GM18909 (cell line): ENCODE data around the gene PIEZO1.

Experiments
- ATAC-seq: cut with Tn5 transposase; IDR thresholded peaks from one replicate; pipeline ENCODE4 v1.9.1; 2021; ENCODE audit warnings: mild to moderate bottlenecking; ENCODE audit not compliant: unreplicated experiment, poor library complexity

Gene PIEZO1

DNA sequence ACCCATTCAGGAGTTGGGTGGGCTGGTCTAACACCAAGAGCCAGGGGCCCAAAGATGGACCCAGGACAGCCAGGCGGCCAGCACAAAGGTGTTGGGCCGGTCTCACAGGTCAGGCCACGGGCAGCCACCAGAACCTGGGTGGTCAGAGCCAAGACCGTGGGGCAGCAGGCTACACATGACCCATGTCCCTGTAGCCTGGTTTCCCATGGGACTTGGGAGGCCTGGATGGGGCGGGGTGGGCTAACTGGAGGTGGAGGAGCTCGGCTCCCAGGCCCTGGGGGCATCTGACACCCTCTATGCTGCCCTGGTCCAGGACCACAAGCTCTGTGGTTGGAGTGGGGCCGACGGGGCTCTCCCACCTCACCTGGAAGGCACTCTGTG, 61.5 kb downstream of the PIEZO1 start:
- no peak for ATAC-seq

DNA sequence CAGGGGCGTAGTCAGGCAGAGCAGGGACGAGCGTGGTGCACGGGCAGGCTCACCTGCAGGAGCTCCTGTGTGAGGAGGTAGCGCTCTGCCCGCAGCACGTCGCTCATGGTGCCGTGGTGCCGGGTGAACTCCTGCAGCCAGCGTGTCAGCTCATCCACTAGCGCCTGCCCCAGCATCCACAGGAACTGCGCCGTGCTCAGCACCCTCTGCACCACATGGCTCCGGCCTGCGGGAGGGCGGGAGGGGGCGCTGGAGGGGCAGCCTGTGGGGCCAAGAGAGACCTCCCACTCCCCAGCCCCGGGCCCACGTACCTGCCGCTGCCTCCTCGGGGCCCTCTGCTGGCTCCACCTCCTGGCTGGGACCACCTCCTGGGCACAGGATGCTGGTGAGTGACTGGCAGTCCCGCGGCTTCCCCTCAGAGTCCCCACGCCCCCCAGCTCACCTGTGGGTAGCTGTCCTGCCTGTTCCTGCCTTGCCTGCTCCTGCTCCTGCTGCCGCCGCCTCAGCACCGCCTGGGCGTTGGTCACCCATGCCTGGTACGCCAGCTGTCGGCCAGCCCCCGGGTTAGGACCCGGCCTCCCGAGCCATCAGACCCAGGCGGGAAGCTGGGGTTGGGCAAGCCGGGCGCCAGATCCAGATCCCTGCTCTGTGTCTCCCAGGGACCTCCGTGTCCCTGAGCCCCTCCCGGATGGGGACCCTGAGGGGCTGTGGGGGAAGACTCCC, 62.1 kb downstream of the PIEZO1 start:
- ATAC-seq, result no peak

DNA sequence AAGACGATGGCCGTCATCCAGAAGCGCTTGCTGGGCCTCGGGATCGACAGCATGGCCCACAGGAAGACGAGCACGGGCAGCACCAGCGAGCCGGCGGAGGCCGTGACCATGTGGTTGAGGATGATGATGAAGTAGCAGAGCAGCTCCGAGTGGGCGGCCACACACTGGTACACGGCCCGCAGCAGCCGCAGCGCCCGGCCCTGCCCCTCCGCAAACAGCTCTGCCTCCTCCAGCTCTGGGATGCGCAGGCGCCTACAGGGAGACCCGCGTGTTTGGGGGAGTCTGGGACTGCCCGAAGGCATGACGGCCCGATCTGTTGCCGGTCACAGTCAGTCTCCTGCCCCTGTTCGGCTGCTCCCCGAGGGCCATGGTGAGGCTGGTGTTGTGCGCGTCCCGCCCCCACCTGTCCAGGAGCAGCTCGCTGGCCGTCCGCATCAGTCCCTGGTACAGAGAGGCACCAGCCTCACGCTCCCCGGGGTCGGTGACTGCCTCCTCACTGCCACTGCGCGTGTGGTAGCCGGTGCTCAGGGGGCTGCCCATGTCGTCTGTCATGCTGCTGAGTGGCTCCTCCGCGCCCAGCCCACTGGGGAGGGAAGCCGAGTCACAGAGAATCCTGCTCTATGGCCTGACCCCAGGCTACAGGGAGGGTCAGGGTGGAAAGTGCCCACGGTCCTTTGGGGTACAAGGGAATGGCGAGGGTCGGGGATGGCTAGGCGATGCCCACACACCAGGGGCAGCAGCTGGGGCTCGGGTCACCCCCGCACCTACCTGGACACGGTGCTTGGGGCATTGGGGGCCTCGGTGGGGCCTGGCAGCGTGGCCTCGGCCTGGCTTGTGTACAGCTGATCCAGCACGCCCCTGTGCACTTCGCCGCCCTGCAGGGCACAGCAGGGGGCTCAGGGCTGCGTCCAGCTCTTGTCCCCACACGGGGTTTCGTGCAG, 62.9 kb downstream of the PIEZO1 start:
- no peak for ATAC-seq

DNA sequence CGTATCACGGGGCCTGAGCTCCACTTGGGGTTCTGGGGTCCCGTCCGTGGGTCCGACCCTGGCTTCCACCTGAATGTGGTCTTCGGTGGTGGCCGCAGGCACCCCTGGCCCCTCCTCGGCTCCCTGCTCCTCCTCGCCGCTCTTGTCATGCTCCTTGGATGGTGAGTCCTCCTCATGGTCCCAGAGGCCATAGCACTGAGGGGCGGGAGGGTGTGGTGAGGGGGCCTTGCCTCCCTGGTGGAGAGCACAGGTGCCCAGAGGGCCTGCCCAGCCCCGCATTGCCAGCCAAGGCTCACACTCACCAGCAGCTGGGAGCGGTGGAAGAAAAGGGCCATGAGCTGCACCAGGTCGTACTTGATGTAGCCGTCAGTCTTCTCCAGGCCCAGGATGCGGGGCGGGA, 63.8 kb downstream of the PIEZO1 start:
- no peak for ATAC-seq

DNA sequence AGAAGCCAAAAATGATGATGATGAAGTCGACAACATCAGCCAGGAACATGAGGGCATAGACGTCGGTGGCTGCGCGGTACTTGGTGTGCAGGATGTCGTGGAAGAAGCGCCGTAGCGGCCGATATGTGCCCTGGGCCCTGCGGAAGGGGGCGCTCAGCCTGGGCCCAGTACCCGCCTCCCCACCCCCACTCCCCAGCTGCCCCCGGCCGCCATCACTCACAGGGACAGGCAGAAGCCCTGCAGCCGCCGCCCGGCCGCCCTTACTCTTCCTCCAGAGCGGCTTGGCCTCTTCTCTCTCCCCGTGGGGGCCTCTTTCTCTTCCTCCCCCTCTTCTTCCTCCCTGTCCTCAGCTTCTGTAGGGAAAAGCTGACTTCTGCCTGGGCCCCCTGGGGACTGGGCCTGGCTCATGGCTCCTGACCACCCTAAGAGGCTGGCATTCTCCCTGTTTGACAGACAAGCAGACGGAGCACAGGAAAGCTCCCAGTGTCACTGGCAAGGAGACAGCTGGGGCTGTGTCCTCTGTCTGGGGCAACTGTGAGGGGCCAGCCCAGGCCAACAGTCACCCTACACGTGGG, 64.5 kb downstream of the PIEZO1 start:
- ATAC-seq, result no peak

DNA sequence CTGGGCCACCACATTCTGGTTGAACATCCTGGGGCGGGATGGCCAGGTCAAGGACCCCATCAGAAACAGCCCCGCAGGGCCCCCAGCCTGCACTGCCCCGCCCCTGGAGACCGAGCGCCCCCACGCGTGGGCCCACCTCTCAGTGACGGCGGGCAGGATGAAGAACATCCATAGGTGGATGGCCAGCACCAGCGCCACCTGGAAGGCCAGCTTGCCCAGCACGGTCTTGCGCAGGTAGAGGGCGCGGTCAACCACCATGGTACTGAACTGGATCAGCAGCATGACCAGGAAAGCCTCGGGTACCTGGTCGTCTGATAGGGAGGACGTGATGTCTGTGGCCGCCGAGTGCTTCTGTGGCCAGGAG, 65.1 kb downstream of the PIEZO1 start:
- no peak for ATAC-seq

DNA sequence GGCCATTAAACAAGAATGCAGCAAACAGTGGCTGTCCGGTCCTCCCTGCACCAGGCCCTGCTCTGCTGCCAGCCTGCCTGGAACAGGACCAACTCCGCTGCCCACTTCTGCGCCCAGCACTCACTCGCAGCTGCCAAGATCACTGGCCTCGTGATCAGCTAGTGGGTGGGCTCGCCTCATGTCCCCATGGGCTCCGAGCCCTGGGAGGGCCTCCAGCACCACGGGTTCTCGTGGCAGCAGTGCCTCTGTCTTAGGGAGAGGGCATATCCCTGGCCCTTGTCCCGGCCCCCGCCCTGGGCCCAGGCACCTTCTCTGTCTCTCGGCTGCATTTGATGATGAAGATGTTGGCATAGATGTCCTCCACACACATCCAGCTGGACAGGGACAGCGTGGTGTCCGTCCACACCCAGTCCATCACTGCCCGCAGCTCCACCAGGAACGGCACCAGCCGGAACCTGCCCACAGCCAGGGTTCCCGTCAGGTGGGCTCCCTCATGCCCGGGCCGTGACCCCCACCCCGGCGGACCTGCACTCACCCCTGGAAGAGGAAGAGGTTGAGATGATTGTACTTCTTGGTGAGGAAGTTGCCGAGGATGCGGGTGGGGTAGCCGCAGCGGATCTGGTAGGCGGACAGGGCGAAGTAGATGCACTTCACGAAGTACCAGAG, 65.6 kb downstream of the PIEZO1 start:
- ATAC-seq, result no peak

DNA sequence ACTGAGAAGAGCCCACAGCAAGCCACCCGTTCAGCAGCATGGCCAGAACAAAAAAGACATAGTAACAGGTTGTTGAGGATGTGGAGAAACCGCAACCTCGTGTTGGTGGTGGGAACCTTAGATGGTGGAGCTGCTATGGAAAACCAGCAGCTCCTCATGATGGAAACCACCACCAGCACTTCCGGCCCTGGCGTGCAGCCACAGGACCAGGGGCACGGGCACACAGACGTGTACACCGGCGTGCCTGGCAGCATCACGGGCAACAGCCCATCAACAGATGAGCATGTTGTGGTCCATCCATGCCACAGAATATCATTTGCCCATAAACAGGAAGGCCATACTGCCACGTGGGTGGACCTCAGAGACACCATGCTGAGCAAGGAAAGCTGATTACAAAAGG, 66.8 kb downstream of the PIEZO1 start:
- no peak for ATAC-seq

DNA sequence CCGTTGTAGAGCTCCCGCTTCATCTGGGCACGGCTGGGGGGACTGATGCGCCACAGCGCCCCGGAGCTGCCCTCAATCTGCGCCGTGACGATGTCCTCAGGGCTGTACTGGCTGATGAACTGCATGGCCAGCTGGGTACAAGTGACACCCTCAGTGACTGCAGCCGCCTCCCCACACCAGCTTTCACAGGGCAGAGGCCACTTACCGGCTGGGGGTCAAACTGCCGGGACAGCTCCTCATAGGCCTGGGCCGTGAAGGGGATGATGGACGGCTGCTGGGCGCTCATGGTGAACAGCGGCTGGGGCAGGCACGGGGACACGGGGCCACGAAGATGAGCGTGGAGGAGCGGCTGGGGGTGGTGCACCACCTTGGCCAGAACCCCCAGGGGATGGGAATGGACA, 68.4 kb downstream of the PIEZO1 start:
- no peak for ATAC-seq

DNA sequence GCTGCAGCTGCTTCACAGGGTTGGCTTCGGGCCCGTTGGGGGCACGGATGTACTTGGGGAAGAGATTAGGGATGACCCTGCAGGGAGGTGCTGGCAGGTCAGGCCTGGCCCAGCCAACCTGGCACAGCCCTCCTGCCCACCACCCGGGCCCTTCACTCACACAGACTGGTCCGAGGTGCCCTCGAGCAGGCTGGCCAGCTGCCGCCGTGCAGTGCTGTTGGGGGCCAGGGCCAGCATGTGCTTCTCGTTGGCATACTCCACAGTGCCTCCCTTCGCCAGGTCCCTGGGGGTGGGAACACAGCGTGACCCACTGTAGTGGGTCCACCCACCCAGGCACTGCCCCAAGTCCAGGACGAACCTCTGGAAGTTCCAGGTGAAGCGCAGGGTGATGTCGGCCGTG, 68.8 kb downstream of the PIEZO1 start:
- ATAC-seq, result no peak

DNA sequence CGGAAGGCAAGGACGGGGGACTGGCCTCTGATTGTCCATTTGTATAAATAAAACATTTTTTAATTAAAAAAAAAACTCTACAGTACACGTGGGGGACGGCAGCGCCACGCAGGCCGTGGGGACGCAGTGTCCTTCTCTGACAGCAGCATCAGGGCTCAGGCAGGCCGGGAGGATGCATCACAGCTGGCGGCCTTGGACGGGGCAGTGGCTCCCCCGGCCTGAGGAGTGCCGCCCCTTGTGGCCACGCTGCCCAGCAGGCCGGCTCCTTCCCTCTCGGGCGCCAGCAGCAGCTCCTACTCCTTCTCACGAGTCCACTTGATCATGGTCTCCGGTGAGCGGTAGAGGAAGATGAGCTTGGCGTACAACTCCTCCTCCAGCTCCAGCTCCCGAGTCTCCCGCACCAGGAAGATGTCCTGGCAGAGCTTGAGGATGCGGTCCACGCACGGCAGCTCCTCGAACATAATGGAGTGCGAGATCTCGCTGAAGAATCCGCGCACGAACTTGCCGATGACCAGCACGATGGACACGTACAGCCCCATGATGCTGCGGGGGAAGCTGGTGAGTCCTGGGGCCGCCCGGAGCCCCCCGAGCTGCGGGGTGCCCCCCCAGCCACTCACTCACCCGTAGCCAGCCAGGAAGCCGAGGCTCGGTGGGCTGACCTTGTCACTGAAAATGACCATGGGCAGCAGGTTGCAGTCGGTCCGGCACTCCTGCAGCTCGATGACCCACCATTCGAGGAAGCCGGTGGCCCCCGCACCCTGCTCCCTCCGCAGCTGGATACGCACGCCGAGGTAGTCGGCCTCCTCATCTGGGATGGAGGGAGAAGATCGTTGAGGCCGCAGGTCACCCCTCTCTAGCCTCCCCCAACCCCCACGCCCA, 69.5 kb downstream of the PIEZO1 start:
- ATAC-seq, result no peak

DNA sequence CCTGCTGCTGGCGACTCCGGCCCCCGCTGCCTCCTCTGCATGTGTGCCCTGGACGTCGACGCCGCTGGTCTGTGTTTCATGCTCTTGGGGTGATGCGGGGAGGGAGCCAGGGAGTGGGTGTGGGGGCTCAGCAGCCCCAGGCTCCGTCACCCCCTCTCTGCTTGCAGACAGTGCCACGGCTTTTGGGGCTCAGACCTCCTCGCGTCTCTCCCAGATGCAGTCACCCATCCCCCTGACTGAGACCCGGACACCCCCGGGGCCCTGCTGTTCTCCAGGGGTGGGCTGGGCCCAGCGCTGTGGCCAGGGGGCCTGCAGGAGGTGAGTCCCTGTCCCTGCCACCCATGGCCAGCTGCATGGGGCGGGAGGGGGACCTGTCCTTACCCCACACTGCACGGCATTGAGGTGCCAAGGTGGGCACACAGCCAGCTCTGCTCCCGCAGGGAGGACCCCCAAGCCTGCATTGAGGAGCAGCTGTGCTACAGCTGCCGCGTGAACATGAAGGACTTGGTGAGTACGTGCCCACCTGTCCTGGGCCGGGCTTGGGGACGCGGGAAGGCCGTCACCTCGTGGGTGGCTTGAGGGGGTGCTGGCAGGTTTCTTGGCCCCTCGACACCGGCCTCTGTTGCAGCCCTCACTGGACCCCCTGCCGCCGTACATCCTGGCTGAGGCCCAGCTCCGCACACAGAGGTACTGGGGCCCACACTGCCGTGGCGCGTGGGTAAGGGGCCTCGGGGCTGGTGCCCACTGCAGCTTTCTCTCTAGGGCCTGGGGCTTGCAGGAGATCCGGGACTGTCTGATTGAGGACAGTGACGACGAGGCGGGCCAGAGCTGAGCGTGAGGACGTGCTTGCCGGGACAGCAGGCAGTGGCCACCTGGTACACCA, 70.4 kb downstream of the PIEZO1 start:
- no peak for ATAC-seq

DNA sequence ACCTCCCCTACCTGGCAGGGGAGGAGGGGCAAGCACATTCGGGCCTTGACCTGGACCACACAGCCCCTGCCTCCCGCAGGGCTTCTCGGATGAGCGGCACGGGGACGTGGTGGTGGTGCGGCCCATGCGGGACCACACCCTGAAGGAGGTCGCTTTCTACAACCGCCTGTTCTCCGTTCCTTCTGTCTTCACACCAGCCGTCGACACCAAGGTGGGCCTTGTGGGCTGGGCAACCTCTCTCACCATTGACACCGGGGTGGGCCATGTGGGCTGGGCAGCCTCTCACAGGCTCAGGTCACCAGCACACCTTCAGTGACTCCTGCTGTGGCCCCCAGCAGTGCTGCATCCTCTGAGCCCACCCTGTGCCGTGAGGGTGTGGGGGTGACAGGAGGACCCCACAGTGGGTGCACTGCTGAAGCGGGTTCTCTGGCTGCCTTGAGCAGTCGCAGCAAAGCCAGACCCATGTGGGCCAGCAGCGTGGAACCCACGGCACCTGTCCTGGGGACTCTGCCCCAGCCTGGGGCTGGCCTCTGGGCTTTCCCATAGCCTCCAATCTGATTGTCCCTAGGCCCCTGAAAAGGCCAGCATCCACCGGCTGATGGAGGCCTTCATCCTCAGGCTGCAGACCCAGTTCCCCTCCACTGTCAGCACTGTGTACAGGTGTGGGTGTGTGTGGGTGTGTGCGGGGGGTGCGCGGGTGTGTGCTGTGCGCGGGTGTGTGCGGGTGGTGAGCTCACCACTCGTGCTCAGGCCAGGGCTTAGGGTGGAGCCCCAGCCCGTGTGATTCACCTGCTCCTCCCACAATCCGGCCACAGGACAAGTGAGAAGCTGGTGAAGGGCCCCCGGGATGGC, 71.2 kb downstream of the PIEZO1 start:
- no peak for ATAC-seq

DNA sequence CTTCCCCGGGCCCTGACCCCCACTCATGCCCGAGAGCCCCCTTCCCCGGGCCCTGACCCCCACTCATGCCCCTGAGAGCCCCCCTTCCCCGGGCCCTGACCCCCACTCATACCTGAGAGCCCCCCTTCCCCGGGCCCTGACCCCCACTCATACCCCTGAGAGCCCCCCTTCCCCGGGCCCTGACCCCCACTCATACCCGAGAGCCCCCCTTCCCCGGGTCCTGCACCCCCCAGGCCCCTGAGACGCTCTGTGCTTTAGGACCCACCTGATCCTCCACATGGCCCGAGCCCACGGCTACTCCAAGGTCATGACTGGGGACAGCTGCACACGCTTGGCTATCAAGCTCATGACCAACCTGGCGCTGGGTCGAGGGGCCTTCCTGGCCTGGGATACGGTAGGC, 72.0 kb downstream of the PIEZO1 start:
- no peak for ATAC-seq

DNA sequence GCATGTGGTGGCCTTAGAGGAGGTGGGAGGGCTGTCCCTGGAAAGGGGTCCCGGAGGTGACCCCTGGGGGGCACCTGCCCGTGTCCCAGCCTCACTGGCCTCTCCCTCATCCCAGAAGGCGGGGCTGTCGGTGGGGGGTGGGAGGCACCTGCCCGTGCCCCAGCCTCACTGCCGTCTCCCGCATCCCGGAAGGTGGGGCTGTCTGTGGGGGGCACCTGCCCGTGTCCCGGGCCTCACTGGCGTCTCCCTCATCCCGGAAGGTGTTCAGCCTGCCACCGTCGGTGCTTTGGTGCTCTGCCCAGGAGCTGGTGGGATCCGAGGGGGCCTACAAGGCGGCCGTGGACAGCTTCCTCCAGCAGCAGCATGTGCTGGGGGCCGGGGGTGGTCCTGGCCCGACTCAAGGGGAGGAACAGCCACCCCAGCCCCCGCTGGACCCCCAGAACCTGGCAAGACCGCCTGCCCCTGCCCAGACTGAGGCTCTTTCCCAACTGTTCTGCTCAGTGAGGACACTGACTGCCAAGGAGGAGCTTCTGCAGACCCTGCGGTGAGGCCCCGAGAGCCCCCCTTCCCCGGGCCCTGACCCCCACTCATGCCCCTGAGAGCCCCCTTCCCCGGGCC, 72.5 kb downstream of the PIEZO1 start:
- ATAC-seq, result no peak

DNA sequence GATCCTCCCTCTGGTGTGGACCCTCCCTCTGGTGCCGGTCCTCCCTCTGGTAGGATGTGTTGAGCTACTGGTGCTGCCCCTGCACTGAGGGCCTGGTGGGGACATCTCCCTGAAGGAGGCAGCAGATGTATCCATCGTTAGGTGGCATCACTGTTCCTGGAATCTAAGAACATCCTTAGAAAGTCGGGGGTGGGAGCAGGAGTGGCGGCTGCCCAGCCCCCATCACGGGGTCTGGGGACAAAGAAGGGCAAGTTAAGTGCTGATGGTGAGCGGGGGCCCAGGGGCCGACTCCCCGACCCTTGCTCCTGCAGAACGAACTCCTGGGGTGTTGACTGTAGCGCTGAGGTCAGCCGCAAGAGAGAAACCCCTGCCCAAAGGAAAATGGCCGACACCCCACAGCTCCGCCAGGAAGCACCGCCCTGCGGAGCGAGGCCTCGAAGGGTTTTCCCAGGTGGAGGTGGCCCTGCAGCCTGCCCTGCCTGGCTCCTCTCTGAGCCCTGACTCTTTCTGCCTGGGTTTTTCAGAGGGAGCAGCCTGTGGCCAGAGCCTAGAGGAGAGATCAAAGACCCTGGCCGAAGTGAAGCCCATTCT, 73.2 kb downstream of the PIEZO1 start:
- no peak for ATAC-seq

DNA sequence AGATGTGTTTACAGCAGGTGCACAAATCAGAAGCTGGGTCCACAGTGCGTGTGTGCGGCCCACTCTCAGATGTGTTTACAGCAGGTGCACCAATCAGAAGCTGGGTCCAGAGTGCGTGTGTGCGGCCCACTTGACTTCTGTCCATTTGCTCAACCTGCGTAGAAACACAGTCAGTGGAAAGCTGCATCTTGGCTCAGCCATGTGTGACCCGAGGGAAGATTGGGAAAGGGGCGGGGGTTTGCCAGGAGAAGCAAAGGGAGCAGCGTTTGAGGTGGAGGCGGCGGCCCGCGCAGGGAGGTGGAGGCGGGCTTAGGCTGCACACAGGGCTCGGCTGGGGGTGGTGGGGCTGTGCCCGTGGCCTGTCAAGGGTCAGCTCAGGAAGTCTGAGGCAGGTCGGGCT, 74.5 kb downstream of the PIEZO1 start:
- ATAC-seq, result no peak
